Suprapubic skin (tissue), 4 donors: Measurements from ENCODE around the gene B4GAT1.

Source experiments
- CTCF ChIP-seq, 2 donors: fragments of 200-600 bp in 1 of 2; fragments of 450-650 bp in 1 of 2; sonication (generic) in 1 of 2; IDR thresholded peaks; one replicate each; pipeline ENCODE4 v1.5.1; 2016 to 2019; ENCODE audit warnings: antibody characterized with exemption in 2 of 2, mild to moderate bottlenecking in 1 of 2, moderate library complexity in 1 of 2
- EP300 ChIP-seq: sonication (generic); formaldehyde crosslinking; IDR thresholded peaks from one replicate; pipeline ENCODE4 v1.6.1; 2017; ENCODE audit warnings: antibody characterized with exemption
- POLR2AphosphoS5 ChIP-seq, 3 donors: sonication (generic); formaldehyde crosslinking; IDR thresholded peaks; one replicate each; pipeline ENCODE4 v1.6.1; 2017; ENCODE audit warnings: antibody characterized with exemption in 3 of 3

- TF ChIP-seq CTCF (IDR thresholded peaks at IDR 0.05), result no peak
- TF ChIP-seq EP300, result no peak
- TF ChIP-seq POLR2AphosphoS5 (IDR thresholded peaks at IDR 0.05), result no peak
Observed at GRCh38 chr11:66327171-66328030, 20.0 kb downstream of the B4GAT1 start.
